KMS-11 (cell line): ENCODE results near the gene PTX4.

Experiments
- H2AFZ ChIP-seq: fragments of 200-600 bp; sonication (generic); 2 replicates; pipeline ENCODE4 v1.6.1; 2016; ENCODE audit warnings: antibody characterized with exemption, mixed run types, low read depth
- H3K27ac ChIP-seq: fragments of 200-600 bp; sonication (generic); 2 replicates; pipeline ENCODE4 v1.6.1; 2016; ENCODE audit warnings: mild to moderate bottlenecking, mixed run types
- H3K27me3 ChIP-seq: fragments of 200-600 bp; sonication (generic); 2 replicates; pipeline ENCODE4 v1.6.1; 2017; ENCODE audit warnings: mild to moderate bottlenecking, low read depth, mixed run types, moderate library complexity; ENCODE audit not compliant: insufficient read depth
- H3K36me3 ChIP-seq: fragments of 200-600 bp; sonication (generic); 2 replicates; pipeline ENCODE4 v1.6.1; 2017; ENCODE audit warnings: mild to moderate bottlenecking, mixed run types; ENCODE audit not compliant: insufficient read depth
- H3K4me1 ChIP-seq: fragments of 200-600 bp; sonication (generic); 2 replicates; pipeline ENCODE4 v1.6.1; 2016; ENCODE audit warnings: mild to moderate bottlenecking, low read depth, mixed run types; ENCODE audit not compliant: poor library complexity, severe bottlenecking
- H3K4me2 ChIP-seq: fragments of 200-600 bp; sonication (generic); 2 replicates; pipeline ENCODE4 v1.7.0; 2016; ENCODE audit warnings: mild to moderate bottlenecking, mixed run types
- H3K4me3 ChIP-seq: fragments of 200-600 bp; sonication (generic); IDR thresholded peaks from 2 replicates; pipeline ENCODE4 v1.6.1; 2017; ENCODE audit warnings: low read depth, low read length, mixed read lengths; ENCODE audit not compliant: insufficient read depth
- H3K79me2 ChIP-seq: fragments of 200-600 bp; sonication (generic); 2 replicates; pipeline ENCODE4 v1.6.1; 2016; ENCODE audit warnings: low read depth, mixed run types; ENCODE audit not compliant: insufficient read depth
- H3K9ac ChIP-seq: fragments of 200-600 bp; sonication (generic); 2 replicates; pipeline ENCODE4 v1.6.1; 2016; ENCODE audit warnings: mild to moderate bottlenecking, mixed run types
- H4K20me1 ChIP-seq: fragments of 200-600 bp; sonication (generic); 2 replicates; pipeline ENCODE4 v1.6.1; 2016; ENCODE audit warnings: mild to moderate bottlenecking, mixed run types; ENCODE audit not compliant: insufficient read depth
- CTCF ChIP-seq: fragments of 200-600 bp; sonication (generic); conservative IDR thresholded peaks from 2 replicates; pipeline ENCODE4 v1.6.1; 2017; ENCODE audit warnings: low read depth, mild to moderate bottlenecking, antibody characterized with exemption, low read length, moderate library complexity, mixed read lengths

The PTX4 gene

GRCh38 chr16:1454561-1454960 is 34.2 kb downstream of the PTX4 start:
- Histone ChIP-seq H3K4me1 (no peaks in the 10 kb centered on the region), H2AFZ (no peak overlapping the region), H3K4me3 (no peak overlapping the region), H3K4me2 (no peak overlapping the region), H3K79me2 (no peaks in the 10 kb centered on the region), H3K27ac (no peak overlapping the region), H3K27me3 (no peaks in the 10 kb centered on the region), H3K9ac (no peak overlapping the region), H4K20me1 (no peaks in the 10 kb centered on the region), H3K36me3 (no peaks in the 10 kb centered on the region)
- no peak for TF ChIP-seq CTCF

- H3K36me3 ChIP-seq = no peaks in the 10 kb centered on the region
- no peaks in the 10 kb centered on the region for H4K20me1 ChIP-seq
- no peaks in the 10 kb centered on the region for H3K4me1 ChIP-seq
- H3K4me3 ChIP-seq = no peak overlapping the region
- no peak overlapping the region for H3K9ac ChIP-seq
- no peaks in the 10 kb centered on the region for H3K27me3 ChIP-seq
- no peak overlapping the region for H3K27ac ChIP-seq
- no peak overlapping the region for H2AFZ ChIP-seq
- TF ChIP-seq CTCF = no peak
- no peak overlapping the region for H3K4me2 ChIP-seq
- H3K79me2 ChIP-seq = no peaks in the 10 kb centered on the region
These were observed 35.4 kb downstream of the PTX4 start for GRCh38 chr16:1453316-1453715.

GRCh38 chr16:1452530-1452929 is 36.2 kb downstream of the PTX4 start:
- Histone ChIP-seq H3K27ac (no peak overlapping the region), H4K20me1 (no peaks in the 10 kb centered on the region), H3K79me2 (no peaks in the 10 kb centered on the region), H3K4me3 (no peak overlapping the region), H3K9ac (no peak overlapping the region), H3K36me3 (no peaks in the 10 kb centered on the region), H3K27me3 (no peaks in the 10 kb centered on the region), H3K4me2 (no peak overlapping the region), H2AFZ (no peak overlapping the region), H3K4me1 (no peaks in the 10 kb centered on the region)
- TF ChIP-seq CTCF = no peak

GRCh38 chr16:1451702-1452392 is 36.9 kb downstream of the PTX4 start:
- Histone ChIP-seq H3K36me3 (no peaks in the 10 kb centered on the region), H3K27ac (no peak overlapping the region), H3K79me2 (no peaks in the 10 kb centered on the region), H3K4me1 (no peaks in the 10 kb centered on the region), H3K4me2 (no peak overlapping the region), H2AFZ (no peak overlapping the region), H4K20me1 (no peaks in the 10 kb centered on the region), H3K4me3 (no peak overlapping the region), H3K27me3 (no peaks in the 10 kb centered on the region), H3K9ac (no peak overlapping the region)
- TF ChIP-seq CTCF = no peak
